GM12865 (cell line): ENCODE measurements around the gene ZFPM1.

Experiments used
- DNase-seq: peaks from one replicate; pipeline ENCODE4 v3.0.0; 2010; ENCODE audit warnings: low read depth
- H3K4me3 ChIP-seq: 2 replicates; pipeline ENCODE4 v1.5.1; 2011; ENCODE audit warnings: mild to moderate bottlenecking, low read depth, low read length, control low read depth
- TF ChIP-seq, protein P1 (sequence below): IDR thresholded peaks from 2 replicates; pipeline ENCODE4 v1.5.1; 2011; ENCODE audit warnings: low read length, control low read depth, low read depth, inconsistent platforms; ENCODE audit not compliant: insufficient read depth; ENCODE audit errors: missing control alignments

The ZFPM1 gene

DNA sequence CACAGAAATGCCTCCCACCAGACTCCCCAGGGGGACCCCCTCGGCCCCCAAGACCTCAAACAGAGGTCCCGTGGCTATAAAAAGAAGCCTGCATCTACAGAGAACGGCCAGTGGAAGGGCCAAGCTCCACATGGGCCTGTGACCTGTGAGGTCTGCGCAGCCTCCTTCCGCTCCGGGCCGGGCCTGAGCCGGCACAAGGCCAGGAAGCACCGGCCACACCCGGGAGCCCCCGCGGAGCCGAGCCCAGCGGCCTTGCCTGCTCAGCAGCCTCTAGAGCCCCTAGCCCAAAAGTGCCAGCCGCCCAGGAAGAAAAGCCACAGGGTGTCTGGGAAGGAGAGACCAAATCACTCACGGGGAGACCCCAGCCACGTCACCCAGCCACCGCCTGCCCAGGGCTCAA lies 18.3 kb upstream of the ZFPM1 start:
- TF ChIP-seq, protein P1, sequence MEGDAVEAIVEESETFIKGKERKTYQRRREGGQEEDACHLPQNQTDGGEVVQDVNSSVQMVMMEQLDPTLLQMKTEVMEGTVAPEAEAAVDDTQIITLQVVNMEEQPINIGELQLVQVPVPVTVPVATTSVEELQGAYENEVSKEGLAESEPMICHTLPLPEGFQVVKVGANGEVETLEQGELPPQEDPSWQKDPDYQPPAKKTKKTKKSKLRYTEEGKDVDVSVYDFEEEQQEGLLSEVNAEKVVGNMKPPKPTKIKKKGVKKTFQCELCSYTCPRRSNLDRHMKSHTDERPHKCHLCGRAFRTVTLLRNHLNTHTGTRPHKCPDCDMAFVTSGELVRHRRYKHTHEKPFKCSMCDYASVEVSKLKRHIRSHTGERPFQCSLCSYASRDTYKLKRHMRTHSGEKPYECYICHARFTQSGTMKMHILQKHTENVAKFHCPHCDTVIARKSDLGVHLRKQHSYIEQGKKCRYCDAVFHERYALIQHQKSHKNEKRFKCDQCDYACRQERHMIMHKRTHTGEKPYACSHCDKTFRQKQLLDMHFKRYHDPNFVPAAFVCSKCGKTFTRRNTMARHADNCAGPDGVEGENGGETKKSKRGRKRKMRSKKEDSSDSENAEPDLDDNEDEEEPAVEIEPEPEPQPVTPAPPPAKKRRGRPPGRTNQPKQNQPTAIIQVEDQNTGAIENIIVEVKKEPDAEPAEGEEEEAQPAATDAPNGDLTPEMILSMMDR, result no peak
- H3K4me3 ChIP-seq, result no peak overlapping the region
- DNase-seq, result no peak

DNA sequence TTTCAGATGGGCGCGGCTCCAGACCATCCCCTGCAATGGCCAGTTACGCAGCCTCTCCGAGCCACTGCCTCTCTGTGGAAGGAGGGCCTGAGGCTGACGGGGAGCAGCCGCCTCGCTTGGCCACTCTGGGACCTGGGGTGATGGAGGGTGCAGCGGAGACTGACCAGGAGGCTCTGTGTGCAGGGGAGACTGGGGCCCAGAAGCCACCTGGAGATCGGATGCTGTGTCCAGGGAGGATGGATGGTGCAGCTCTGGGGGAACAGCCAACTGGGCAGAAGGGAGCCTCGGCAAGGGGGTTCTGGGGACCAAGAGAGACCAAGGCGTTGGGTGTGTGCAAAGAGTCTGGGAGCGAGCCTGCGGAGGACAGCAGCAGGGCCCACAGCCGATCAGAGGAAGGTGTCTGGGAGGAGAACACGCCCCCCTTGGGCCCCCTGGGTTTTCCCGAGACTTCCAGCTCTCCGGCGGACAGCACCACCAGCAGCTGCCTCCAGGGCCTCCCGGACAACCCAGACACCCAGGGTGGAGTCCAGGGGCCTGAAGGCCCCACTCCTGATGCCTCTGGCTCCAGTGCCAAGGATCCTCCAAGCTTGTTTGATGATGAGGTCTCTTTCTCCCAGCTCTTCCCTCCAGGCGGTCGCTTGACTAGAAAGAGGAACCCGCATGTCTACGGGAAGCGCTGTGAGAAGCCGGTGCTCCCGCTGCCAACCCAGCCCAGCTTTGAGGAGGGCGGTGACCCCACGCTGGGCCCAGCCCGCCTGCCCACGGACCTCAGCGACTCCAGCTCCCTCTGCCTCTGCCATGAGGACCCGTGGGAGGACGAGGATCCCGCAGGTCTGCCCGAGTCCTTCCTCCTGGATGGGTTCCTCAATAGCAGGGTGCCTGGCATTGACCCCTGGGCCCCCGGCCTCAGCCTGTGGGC lies 17.4 kb upstream of the ZFPM1 start:
- no peak for DNase-seq
- TF ChIP-seq, protein P1, result no peak
- H3K4me3 ChIP-seq, result no peak overlapping the region

DNA sequence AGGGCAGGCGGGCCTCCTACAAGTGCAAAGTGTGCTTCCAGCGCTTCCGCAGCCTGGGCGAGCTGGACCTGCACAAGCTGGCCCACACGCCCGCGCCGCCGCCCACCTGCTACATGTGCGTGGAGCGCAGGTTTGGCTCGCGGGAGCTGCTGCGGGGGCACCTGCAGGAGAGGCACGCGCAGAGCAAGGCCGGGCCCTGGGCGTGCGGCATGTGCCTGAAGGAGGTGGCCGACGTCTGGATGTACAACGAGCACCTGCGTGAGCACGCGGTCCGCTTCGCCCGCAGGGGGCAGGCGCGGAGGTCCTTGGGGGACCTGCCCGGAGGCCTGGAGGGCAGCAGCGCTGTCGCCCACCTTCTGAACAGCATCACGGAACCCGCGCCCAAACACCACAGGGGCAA lies 16.3 kb upstream of the ZFPM1 start:
- DNase-seq, result no peak
- TF ChIP-seq, protein P1, result no peak
- no peak overlapping the region for H3K4me3 ChIP-seq

DNA sequence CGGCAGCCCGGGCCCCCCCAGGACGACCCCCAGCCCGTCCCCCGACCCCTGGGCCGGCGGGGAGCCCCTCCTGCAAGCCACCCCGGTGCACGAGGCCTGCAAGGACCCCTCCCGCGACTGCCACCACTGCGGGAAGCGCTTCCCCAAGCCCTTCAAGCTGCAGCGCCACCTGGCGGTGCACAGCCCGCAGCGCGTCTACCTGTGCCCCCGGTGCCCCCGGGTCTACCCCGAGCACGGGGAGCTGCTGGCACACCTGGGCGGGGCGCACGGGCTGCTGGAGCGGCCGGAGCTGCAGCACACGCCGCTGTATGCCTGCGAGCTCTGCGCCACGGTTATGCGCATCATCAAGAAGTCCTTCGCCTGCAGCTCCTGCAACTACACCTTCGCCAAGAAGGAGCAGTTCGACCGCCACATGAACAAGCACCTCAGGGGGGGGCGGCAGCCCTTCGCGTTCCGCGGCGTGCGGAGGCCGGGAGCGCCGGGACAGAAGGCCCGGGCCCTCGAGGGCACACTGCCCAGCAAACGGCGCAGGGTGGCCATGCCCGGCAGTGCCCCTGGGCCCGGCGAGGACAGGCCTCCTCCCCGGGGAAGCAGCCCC lies 15.6 kb upstream of the ZFPM1 start:
- DNase-seq, result peak; percentile 59
- H3K4me3 ChIP-seq, result no peak overlapping the region
- TF ChIP-seq, protein P1, result peak; percentile 85

DNA sequence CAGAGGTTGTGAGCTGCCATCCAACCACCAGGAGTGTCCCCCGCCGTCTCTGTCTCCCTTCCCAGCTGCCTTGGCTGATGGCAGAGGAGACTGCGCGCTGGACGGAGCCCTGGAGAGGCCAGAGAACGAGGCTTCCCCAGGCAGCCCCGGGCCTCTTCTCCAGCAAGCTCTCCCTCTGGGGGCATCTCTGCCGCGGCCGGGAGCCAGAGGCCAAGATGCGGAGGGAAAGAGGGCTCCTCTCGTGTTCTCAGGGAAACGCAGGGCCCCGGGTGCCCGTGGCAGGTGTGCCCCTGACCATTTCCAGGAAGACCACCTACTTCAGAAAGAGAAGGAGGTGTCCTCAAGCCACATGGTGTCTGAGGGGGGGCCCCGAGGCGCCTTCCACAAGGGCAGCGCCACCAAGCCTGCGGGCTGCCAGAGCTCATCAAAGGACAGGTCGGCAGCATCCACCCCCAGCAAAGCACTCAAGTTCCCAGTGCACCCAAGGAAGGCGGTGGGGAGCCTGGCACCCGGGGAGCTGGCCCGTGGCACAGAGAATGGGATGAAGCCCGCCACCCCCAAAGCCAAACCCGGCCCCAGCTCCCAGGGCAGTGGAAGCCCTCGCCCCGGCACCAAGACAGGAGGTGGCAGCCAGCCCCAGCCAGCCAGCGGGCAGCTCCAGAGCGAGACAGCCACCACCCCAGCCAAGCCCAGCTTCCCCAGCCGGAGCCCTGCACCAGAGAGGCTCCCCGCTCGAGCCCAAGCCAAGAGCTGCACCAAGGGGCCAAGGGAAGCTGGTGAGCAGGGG lies 14.8 kb upstream of the ZFPM1 start:
- TF ChIP-seq, protein P1, result no peak
- DNase-seq, result no peak
- H3K4me3 ChIP-seq, result no peak overlapping the region

DNA sequence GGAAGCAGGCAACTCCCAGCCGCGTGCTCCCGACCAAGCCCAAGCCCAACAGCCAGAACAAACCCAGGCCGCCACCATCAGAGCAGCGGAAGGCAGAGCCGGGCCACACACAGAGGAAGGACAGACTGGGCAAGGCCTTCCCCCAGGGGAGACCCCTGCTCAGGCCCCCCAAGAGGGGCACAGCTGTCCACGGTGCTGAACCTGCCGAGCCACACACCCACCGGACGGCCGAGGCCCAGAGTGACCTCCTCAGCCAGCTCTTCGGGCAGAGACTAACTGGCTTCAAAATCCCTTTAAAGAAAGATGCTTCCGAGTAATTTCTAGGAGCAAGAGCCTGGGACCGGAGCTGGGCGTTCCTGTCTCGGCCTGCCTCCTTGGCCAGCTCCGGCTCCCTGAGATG lies 14.1 kb upstream of the ZFPM1 start:
- DNase-seq, result no peak
- TF ChIP-seq, protein P1, result no peak
- no peak overlapping the region for H3K4me3 ChIP-seq
